GM18867 (cell line): ENCODE measurements around the gene ATP2A3.
"Not testable (repeated sequence)": the region's sequence is repeated elsewhere in the genome, so short reads cannot be mapped to it uniquely, and the experiment has no call there.

Experiments
- ATAC-seq: cut with Tn5 transposase; IDR thresholded peaks from one replicate; pipeline ENCODE4 v1.9.1; 2021; ENCODE audit warnings: mild to moderate bottlenecking, moderate library complexity; ENCODE audit not compliant: unreplicated experiment

Gene ATP2A3

DNA sequence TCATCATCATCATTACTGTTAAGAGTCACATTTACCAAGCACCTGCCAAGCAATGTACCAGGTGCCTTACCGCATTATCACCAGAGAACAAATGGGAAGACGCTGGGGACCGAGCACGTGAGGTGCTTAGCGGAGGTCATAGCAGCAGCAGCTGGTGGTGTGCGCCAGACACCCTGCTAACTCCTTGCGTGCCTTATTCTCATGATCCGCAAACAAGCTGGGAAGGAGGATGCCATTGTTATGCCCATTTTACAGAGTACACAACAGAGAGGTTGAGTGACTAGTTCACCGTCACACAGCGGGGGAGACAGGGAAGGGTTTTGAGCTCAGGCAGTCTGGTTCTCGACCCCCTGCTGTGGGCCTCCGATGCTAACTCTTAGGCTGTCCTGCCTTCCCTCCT is 7.3 kb downstream of the ATP2A3 start:
- no peak for ATAC-seq

DNA sequence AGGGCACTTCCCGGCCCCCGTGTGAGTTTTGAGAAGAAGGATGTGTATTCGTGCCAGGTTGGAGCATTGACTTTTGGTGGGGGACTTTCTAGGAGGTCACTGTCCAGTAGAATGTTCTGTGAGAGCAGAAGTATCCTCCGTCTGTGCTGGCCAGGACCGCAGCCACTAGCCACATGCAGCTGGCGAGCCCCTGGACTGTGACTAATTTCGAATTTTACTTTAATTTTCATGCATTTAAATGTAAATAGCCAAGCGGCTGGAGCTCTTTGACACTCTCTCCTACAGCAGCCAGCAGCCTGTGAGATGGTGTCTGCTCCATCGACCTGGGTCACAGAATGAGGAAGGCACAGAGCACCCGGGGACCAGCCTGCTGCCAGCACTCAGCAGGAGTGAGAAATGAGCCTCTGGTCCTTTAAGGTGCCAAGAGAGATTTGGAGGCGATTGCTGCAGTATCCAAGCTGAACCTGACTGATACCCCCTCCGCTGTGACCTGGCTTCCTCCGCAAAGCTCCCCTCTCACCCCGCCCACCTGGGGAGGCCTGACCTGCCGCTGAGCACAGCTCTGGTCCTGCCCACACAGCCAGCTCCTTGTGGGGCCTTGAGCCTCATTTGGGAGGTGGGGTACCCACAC is 7.8 kb downstream of the ATP2A3 start:
- no peak for ATAC-seq

DNA sequence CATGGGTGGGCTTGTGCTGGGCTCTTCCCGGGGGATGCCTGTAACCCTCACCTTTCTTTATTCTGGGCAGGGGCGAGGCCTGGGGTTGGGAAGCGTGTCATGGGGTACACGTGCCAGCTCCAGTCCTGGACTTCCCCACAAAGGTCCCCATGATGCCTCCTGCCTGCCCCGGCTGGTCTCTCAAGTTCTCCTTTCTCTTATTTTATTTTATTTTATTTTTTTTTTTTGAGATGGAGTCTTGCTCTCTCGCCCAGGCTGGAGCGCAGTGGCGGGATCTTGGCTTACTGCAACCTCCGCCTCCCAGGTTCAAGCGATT is 8.6 kb downstream of the ATP2A3 start:
- ATAC-seq = no peak

DNA sequence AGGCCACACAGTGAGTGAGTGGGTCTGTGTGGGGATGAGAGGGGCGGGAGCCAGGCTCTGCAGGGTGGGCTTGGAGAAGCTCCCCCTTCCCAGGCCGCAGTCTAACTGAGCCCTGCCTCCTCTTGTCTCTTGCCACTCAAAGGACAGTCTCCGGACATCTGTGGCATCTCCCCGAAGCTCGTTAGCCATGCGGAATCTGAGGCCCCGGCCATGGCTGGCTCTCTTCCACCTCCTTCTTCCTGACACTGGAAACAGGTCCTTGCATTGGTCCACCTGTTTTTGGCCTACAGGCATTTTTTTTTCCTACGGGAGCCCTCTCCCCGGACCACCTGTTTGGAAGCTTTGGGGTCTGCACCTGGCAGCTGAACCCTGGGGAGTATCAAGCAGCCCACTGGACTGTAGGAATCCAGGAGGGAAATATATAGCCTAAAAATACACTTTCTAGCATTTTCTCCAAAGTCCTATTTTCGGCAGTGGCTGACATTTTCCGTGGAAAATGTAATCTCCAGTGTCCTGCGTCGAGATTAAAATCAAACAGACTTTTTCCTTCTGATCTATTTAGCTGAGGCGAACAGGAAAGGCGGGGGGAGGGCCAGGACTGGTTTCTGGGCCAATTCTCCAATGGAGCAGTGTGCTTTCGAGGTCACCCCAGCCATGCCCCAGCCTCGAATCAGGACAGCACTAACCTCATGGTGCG is 9.1 kb downstream of the ATP2A3 start:
- no peak for ATAC-seq

- ATAC-seq = no peak
Measured at GRCh38 chr17:3954086-3954485, 10.2 kb downstream of the ATP2A3 start.

DNA sequence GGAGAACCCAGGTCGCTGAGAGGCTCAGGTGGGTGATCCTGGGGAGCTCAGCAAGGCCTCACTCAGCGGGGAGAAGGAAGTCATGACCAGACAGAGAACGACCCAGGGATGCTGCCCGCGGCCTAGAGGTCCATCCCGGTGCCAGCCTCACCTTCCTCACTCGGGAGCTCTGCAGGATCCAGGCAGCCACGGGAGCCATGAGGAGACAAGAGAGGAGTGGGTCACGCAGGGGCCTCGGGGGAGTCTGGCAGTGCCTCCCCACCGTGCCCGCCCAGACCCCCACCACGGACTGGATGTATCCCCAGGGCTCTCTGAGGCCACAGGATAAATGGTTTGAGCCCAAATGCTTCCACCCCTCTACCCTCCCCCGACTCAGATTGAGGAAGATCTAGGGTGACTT is 10.7 kb downstream of the ATP2A3 start:
- no peak for ATAC-seq

GRCh38 chr17:3952186-3952585 is 12.1 kb downstream of the ATP2A3 start:
- no peak for ATAC-seq

DNA sequence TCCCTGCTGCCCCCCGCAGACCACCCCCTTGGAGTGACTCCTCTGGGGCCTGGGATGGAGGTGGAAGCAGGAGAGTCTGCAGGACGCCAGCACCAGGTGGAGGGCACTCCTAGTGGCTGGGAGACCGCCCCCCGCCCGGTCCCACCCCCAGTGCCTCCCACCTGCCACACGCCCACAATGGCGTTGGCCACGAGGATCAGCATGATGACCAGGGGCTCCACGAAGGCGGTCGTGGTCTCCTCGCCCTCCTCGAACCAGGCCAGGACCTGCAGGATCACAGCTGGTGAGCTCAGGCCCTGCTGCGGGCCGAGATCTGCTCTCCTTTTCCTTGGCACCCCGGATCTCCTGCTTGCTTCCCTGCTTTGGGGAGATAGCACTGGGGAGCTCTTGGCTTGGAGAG is 12.8 kb downstream of the ATP2A3 start:
- ATAC-seq = no peak

- no peak for ATAC-seq
Measured at GRCh38 chr17:3951003-3951402, 13.2 kb downstream of the ATP2A3 start.

DNA sequence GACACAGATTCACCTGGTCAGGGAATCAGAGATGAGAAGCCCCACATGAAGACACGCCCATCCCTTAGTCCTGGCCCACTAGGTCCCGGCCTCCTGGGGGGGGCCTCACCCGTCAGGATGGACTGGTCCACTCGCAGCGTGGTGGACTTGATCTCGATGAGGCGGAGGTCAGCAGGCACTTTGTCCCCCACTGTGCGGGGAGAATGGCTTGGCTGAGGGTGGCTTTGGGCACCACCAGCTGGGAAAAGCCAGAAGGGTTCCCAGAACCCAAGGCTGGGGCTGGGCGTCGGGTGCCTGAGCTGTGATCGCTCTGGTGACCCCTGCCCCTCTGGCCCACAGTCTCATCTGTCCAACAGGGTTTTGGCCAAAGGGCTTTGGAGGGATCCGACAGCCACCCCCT is 13.7 kb downstream of the ATP2A3 start:
- ATAC-seq = no peak

- ATAC-seq = no peak
Measured at GRCh38 chr17:3949418-3949817, 14.8 kb downstream of the ATP2A3 start.

- ATAC-seq = not testable (repeated sequence)
Measured at GRCh38 chr17:3948551-3948950, 15.7 kb downstream of the ATP2A3 start.

DNA sequence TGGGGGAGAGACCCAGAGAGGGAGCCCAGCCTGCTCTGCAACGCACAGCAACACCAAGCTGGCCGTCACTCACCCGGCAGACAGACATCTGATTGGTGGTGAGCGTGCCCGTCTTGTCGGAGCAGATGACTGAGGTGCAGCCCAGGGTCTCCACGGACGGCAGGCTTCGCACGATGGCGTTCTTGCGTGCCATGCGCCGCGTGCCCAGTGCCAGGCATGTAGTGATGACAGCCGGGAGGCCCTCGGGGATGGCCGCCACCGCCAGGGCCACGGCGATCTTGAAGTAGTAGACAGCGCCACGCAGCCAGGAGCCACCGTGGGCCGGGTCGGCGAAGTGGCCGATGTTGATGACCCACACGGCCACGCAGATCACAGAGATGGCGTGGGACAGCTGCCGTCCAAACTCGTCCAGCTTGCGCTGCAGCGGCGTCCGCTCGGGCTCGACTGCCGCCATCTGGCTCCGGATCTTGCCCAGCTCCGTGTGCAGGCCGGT is 16.9 kb downstream of the ATP2A3 start:
- ATAC-seq = no peak

GRCh38 chr17:3946711-3947235 is 17.5 kb downstream of the ATP2A3 start:
- no peak for ATAC-seq

DNA sequence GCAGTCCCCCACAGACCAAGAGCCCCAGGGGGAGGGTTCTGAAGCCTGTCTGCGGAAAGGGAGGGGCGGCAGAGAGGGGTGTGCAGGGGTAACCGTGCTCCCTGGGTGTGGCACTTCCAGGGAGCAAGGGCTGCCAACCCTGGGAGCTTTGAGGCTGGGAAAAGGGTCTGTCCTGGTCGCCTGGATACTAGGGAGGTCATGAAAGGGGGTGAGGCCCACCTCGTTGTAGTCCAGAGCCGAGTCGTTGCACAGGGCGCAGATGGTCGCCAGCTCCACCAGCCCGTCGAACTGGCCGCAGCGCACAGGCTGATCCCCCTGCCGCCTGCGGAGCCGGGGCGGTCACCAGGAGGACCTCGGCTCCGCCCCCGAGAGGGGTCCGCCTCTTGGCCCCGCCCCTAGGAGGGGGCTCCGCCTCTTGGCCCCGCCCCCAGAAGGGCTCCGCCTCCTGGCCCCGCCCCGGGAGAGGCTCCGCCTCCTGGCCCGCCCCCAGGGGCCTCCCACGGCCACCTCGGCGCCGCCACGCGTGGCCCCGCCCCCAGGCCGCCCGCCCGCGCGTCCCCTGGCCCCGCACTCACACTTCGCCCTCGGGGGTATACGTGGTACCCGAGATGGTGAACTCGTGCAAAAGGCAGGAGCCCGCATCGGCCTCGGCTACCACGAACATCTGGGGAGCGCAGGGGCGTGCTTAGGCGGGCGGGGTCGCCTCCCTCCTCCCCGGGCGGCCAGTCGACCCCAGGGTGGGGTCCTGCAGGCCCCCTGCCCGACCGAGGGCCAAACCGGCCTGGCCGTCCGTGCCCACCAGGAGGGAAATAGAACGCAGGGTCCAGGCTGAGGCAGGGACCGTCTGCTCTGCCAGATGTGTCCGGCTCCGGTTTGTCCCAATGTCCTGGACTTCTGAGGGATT is 19.5 kb downstream of the ATP2A3 start:
- ATAC-seq = no peak

GRCh38 chr17:3943240-3943891 is 20.9 kb downstream of the ATP2A3 start:
- no peak for ATAC-seq

DNA sequence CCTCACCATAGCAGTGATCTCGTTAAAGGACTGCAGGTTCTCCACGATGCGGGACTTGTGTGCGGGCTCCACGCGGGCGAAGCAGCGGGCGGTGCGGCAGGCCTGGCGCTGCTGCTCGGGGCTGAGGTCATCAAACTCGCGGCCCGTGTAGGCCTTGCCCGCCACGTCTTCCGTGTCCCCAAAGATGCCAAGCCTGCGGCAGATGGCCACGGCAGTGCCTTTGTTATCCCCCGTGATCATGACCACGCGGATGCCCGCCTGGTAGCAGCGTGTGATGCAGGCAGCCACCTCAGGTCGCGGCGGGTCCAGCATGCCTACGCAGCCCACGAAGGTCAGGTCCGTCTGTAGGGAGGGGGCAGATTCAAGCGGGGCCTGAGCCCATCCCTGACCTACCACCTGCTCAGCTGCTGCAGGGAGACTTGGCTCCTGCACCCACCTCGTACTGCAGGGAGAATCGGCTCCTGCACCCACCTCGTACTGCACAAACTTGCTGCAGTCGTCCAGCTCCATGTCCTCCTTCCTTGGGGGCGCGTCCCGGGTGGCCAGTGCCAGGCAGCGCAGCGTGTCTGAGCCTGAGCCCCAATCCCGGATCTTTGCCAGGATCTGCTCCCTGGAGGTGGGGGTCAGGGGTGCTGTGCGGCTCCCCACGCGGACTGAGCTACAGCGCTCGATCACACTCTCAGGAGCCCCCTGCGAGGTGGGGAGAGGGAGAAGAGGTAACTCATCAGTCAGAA is 23.1 kb downstream of the ATP2A3 start:
- no peak for ATAC-seq

DNA sequence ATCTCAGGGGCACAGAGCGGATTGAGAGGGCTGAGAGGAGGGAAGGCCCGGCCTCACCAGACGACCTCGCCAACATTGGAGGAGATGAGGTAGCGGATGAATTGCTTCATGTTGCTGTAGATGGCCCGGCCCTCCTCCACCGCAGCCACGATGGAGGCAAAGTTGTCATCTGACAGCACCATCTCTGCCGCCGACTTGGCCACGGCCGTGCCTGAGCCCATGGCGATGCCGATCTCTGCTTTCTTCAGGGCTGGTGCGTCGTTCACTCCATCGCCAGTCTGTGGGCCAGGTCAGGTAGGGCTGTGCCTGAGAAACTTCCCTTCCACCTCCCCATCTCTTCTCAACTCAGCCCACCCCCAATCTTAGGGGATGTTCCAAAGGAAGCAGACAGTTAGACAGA is 26.9 kb downstream of the ATP2A3 start:
- no peak for ATAC-seq

DNA sequence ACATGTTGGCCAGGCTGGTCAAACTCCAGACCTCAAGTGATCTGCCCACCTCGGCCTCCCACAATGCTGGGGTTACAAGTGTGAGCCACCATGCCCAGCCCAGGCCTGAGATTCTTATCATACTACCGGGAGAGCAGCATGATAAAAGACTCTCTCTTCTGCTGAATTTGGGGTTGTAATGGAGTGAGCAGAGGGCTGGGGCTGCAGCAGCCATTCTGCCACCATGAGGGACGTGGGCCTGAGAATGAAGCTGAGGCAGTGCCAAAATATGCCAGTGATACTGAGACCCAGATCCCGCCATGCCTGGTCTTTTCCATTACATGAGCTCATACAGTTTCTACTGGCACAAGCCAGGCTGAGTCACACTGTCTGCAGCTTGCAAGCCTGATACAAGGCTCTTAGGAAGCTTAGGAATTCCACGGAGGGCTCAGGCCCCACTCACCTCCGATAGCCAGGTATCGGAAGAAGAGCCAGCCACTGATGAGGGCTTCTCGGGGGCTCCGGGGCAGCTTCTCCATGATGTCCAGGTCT is 28.3 kb downstream of the ATP2A3 start:
- ATAC-seq = no peak

DNA sequence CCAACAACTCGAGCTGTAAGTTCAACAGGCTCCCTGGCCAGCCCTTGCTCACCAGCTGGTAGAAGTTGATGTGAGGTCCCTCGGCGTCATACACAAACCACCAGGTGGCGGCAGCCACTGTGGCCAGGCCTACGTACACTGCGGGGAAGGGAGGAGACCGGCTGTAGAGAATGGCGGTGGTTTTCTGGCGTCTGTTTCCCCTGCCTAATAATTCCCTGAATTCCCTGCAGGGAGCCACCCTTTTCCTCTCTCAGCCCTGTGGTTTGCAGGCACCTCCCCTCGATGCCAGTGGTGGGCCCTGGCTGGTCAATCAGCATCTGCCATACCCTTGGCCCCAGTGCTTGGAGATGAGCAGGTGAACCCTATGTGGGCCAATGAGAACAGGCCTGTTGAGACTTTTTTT is 29.1 kb downstream of the ATP2A3 start:
- no peak for ATAC-seq
